ENCODE results near the gene MTMR6.

Gene MTMR6

DNA sequence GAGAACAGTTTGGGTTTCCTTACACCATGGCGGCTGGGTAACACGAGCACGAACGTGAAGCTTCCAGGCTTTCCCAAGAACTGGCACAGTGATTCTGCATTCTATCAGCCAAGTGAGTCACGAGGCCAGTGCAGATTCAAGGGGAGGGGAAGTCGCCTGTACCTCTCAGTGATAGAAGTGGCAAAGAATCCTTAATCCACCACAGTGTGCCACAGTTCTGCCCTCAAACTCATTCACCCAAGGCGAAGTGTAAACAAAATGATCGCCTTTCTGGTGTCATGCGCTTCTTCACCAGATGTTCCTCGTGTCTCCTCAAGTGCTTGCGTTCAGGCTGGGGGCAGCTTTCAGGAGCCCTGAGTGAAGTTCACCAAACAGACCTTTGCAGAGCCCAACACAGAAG lies 90.3 kb downstream of the MTMR6 start:
- H3K27me3 ChIP-seq (ENCODE audit: low read depth) = no peaks in the 10 kb centered on the region
- no peak for DNase-seq (ENCODE audit: low spot score in 2 of 2)
- H3K36me3 ChIP-seq (replicated peaks) = no peaks in the 10 kb centered on the region
- H3K9me3 ChIP-seq = no peaks in the 10 kb centered on the region
- H3K4me3 ChIP-seq = no peak overlapping the region
- in situ Hi-C loops (cut with MboI; ENCODE audit: low sequenced_read_pairs) = no loop called here
- no peaks in the 10 kb centered on the region for H3K4me1 ChIP-seq

All from HAP-1 (cell line).